Transverse colon (tissue), 4 donors: ENCODE data around the gene GPRIN3. TPM values are rescaled to one million over a fixed set of nuclear protein-coding genes. Genes with fewer than 3 reads are reported as not detected.

ENCODE experiments used
- DNase-seq: peaks from one replicate; pipeline ENCODE4 v3.0.0-alpha.2; 2019
- H3K27ac ChIP-seq, 4 donors: fragments of 200-600 bp; sonication (generic); 2 replicates each; pipeline ENCODE4 v1.5.1; 2016 to 2018; ENCODE audit warnings: inconsistent platforms in 4 of 4
- H3K27me3 ChIP-seq: fragments of 200-600 bp; sonication (generic); 2 replicates; pipeline ENCODE4 v1.5.1; 2017; ENCODE audit warnings: inconsistent platforms
- H3K36me3 ChIP-seq, 4 donors: fragments of 200-600 bp; sonication (generic); 2 replicates each; pipeline ENCODE4 v1.5.1; 2017 to 2019; ENCODE audit warnings: inconsistent platforms in 4 of 4
- H3K4me1 ChIP-seq, 4 donors: fragments of 200-600 bp; sonication (generic); 2 replicates each; pipeline ENCODE4 v1.5.1; 2017 to 2020; ENCODE audit warnings: inconsistent platforms in 4 of 4
- H3K4me3 ChIP-seq, 4 donors: fragments of 200-600 bp; sonication (generic); 1 replicate in 1 of 4; 2 replicates in 3 of 4; pipeline versions ENCODE4 v1.5.1 to v1.6.1; 2017 to 2019; ENCODE audit warnings: inconsistent platforms in 4 of 4
- H3K9me3 ChIP-seq, 2 donors: fragments of 200-600 bp; sonication (generic); 2 replicates each; pipeline ENCODE4 v1.5.1; 2017 to 2019; ENCODE audit warnings: inconsistent platforms in 2 of 2
- EP300 ChIP-seq: sonication (generic); formaldehyde crosslinking; IDR thresholded peaks from one replicate; pipeline ENCODE4 v1.6.1; 2017; ENCODE audit warnings: antibody characterized with exemption, low read depth
- POLR2A ChIP-seq: fragments of 450-650 bp; IDR thresholded peaks from one replicate; pipeline ENCODE4 v1.6.1; 2016; ENCODE audit warnings: antibody characterized with exemption, mild to moderate bottlenecking, moderate library complexity
- POLR2AphosphoS5 ChIP-seq, 3 donors: sonication (generic); formaldehyde crosslinking; IDR thresholded peaks; one replicate each; pipeline ENCODE4 v1.6.1; 2016; ENCODE audit warnings: antibody characterized with exemption in 3 of 3
- WGBS, 2 donors: methylation state at CpG; one replicate each; pipeline ENCODE4 v1.1.5; 2018; ENCODE audit warnings: low coverage in 1 of 2; 5-methylcytosine and 5-hydroxymethylcytosine counted together
- in situ Hi-C, 4 donors: fragments of 200-750 bp; cut with MboI; loops; one replicate each; pipeline versions ENCODE4 v1.15.0 to v1.15.1; 2017; ENCODE audit warnings: low sequenced_read_pairs in 3 of 4, low pct_ligation_motif_present in 1 of 4, low pct_unique_long_range_greater_than_20kb in 1 of 4
- intact Hi-C: fragments of 100-400 bp; cut with DNase I; formaldehyde crosslinking; loops from one replicate; pipeline ENCODE4 v1.15.1; 2023; ENCODE audit warnings: low total_unique reads
- total RNA-seq, 4 donors: library from RNA; depleted of rRNA; stranded (reverse); fragments of >200 nt; gene quantifications; one replicate each; pipeline ENCODE4 v1.1.0, GENCODE V29; 2016
- TF ChIP-seq, protein P1 (sequence below), 5 experiments: fragments of 200-600 bp in 3 of 5; fragments of 450-650 bp in 2 of 5; sonication (generic) in 3 of 5; IDR thresholded peaks; 1 replicate in 2 of 5; 2 replicates in 3 of 5; pipeline ENCODE4 v1.5.1; 2016 to 2017; ENCODE audit warnings: antibody characterized with exemption in 5 of 5, inconsistent platforms in 3 of 5, mild to moderate bottlenecking in 2 of 5, moderate library complexity in 1 of 5

The GPRIN3 gene
- total RNA-seq, 4 donors from 2014 or later = 10.1 to 21.4 (median 12.8) TPM

DNA sequence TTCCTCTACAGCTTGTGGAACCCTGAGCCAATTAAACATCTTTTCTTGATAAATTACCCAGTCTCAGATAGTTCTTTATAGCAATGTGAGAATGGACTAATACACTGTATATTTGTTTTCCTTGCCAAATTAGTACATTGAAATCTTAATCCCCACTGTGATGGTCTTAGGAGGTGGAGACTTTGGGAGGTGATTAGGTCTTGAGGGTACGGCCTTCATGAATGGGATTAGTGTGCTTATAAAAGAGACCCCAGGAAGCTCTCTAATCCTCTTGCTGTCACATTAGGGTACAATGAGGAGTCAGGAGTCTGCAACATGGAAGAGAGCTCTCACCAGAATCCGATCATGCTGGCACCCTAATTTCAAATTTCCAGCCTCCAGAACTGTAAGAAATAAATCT lies 109.7 kb downstream of the GPRIN3 start:
- no peak overlapping the region for H3K4me3 ChIP-seq
- no peaks in the 10 kb centered on the region for H3K27me3 ChIP-seq
- in situ Hi-C loops = no loop called here
- TF ChIP-seq, protein P1, sequence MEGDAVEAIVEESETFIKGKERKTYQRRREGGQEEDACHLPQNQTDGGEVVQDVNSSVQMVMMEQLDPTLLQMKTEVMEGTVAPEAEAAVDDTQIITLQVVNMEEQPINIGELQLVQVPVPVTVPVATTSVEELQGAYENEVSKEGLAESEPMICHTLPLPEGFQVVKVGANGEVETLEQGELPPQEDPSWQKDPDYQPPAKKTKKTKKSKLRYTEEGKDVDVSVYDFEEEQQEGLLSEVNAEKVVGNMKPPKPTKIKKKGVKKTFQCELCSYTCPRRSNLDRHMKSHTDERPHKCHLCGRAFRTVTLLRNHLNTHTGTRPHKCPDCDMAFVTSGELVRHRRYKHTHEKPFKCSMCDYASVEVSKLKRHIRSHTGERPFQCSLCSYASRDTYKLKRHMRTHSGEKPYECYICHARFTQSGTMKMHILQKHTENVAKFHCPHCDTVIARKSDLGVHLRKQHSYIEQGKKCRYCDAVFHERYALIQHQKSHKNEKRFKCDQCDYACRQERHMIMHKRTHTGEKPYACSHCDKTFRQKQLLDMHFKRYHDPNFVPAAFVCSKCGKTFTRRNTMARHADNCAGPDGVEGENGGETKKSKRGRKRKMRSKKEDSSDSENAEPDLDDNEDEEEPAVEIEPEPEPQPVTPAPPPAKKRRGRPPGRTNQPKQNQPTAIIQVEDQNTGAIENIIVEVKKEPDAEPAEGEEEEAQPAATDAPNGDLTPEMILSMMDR (IDR thresholded peaks at IDR 0.05) = no peak
- no peak for TF ChIP-seq POLR2AphosphoS5 (IDR thresholded peaks at IDR 0.05)
- TF ChIP-seq EP300 = no peak
- no peak for TF ChIP-seq POLR2A
- WGBS, 2 donors = 95 to 100% methylated on average over 1 to 2 of the region's 2 CpGs
- no peaks in the 10 kb centered on the region for H3K9me3 ChIP-seq
- H3K27ac ChIP-seq = no peak overlapping the region
- DNase-seq = no peak
- H3K36me3 ChIP-seq = no peaks in the 10 kb centered on the region
- H3K4me1 ChIP-seq = peaks cover 0 to 24% (median 9%) of the 10 kb centered on the region in 4 donors
- intact Hi-C loops = no loop called here

GRCh38 chr4:89196745-89197144 lies 110.9 kb downstream of the GPRIN3 start:
- Histone ChIP-seq H3K27ac (peak overlapping the region in 3 of 4 donors; percentile 1 to 37 (median 26)), H3K4me3 (no peak overlapping the region), H3K9me3 (no peaks in the 10 kb centered on the region), H3K27me3 (no peaks in the 10 kb centered on the region), H3K4me1 (peaks cover 0 to 24% (median 9%) of the 10 kb centered on the region in 4 donors), H3K36me3 (no peaks in the 10 kb centered on the region)
- DNase-seq = no peak
- WGBS, 2 donors = 22 to 38% methylated on average over 2 of the region's 2 CpGs
- no peak for TF ChIP-seq POLR2A
- TF ChIP-seq, protein P1 (IDR thresholded peaks at IDR 0.05) = no peak
- no peak for TF ChIP-seq EP300
- TF ChIP-seq POLR2AphosphoS5 (IDR thresholded peaks at IDR 0.05) = no peak
- intact Hi-C loops (no loop called here), in situ Hi-C loops (no loop called here)

DNA sequence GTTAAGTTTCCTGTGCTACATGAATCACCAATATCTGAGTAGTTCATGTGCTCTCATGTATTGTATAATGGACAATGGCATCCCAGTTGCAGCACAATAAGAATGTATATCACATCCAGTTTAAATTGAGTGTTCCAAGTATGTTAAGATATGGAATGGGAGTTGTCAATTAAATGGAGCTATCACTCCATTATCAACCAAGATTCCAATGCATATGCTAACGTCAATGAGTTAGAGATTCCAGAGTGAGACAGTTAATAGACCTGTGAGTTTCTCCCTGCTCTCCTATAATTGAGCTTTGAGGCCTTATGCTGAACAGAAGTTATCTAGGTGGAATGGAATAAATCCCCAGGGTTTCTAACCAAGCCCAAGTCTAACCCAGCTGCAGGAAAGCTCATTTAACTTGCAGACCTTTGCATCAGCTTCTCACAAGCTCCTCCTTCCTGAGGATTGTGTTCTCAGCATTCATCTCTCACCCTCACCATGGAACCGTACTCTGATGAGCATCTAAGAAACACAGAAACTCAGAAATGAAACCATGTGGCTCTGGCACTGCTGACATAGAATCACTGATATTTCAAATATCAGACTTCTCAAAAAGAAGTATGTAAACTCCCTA lies 111.4 kb downstream of the GPRIN3 start:
- no peak for DNase-seq
- no peaks in the 10 kb centered on the region for H3K9me3 ChIP-seq
- peak overlapping the region in 3 of 4 donors; percentile 1 to 37 (median 26) for H3K27ac ChIP-seq
- H3K36me3 ChIP-seq = no peaks in the 10 kb centered on the region
- H3K4me3 ChIP-seq = no peak overlapping the region
- no peaks in the 10 kb centered on the region for H3K27me3 ChIP-seq
- no peak for TF ChIP-seq EP300
- TF ChIP-seq, protein P1 (IDR thresholded peaks at IDR 0.05) = no peak
- TF ChIP-seq POLR2A = no peak
- no peak for TF ChIP-seq POLR2AphosphoS5 (IDR thresholded peaks at IDR 0.05)
- in situ Hi-C loops = no loop called here
- 43 to 63% methylated on average over 2 of the region's 2 CpGs for WGBS, 2 donors
- peaks cover 0 to 24% (median 9%) of the 10 kb centered on the region in 4 donors for H3K4me1 ChIP-seq
- intact Hi-C loops = no loop called here

- no peak overlapping the region for H3K4me3 ChIP-seq
- DNase-seq = no peak
- intact Hi-C loops = no loop called here
- WGBS, 2 donors = 19 to 25% methylated on average over 3 of the region's 3 CpGs
- H3K4me1 ChIP-seq = peaks cover 0 to 24% (median 9%) of the 10 kb centered on the region in 4 donors
- no peaks in the 10 kb centered on the region for H3K36me3 ChIP-seq
- H3K27ac ChIP-seq = no peak overlapping the region
- H3K27me3 ChIP-seq = no peaks in the 10 kb centered on the region
- no peaks in the 10 kb centered on the region for H3K9me3 ChIP-seq
- no peak for TF ChIP-seq POLR2AphosphoS5 (IDR thresholded peaks at IDR 0.05)
- no peak for TF ChIP-seq EP300
- TF ChIP-seq POLR2A = no peak
- TF ChIP-seq, protein P1 (IDR thresholded peaks at IDR 0.05) = no peak
- in situ Hi-C loops = no loop called here
Observed at GRCh38 chr4:89193843-89194242, 113.8 kb downstream of the GPRIN3 start.

Other genes starting within 250 kb of the GPRIN3 start
- gene TIGD2, start 196.3 kb downstream of the GPRIN3 start, total RNA-seq = 1 to 10 TPM; 1.1 to 7.5 (median 6.6) TPM